ENCODE data around the gene EHD2.
A peak's percentile ranks its signal among the peaks of the same experiment; 100 is the strongest.

GRCh38 chr19:47699360-47699917 is 13.8 kb upstream of the EHD2 start:
- no peak for TF ChIP-seq MYC (CRISPR knock-in tag; IDR thresholded peaks at IDR 0.05; ENCODE audit: borderline replicate concordance)
- TF ChIP-seq ZNF234 (CRISPR knock-in tag; conservative IDR thresholded peaks at IDR 0.05) = no peak
- peak; percentile 90 for TF ChIP-seq CTCF (CRISPR knock-in tag; IDR thresholded peaks at IDR 0.05)
- no peak for TF ChIP-seq JUN (CRISPR knock-in tag; IDR thresholded peaks at IDR 0.05)
- no peak for TF ChIP-seq NFE2L1 (CRISPR knock-in tag; IDR thresholded peaks at IDR 0.05; ENCODE audit: borderline replicate concordance)
- no peak for TF ChIP-seq SIN3A (IDR thresholded peaks at IDR 0.05; ENCODE audit: borderline replicate concordance, low read depth, low read length)
- no peak for TF ChIP-seq ZNF678 (CRISPR knock-in tag; IDR thresholded peaks at IDR 0.05)
- TF ChIP-seq E2F5 (CRISPR knock-in tag; conservative IDR thresholded peaks at IDR 0.05) = no peak
- TF ChIP-seq ZNF292 (CRISPR knock-in tag; IDR thresholded peaks at IDR 0.05; ENCODE audit: borderline replicate concordance, low read depth) = no peak
- TF ChIP-seq RFX5 (IDR thresholded peaks at IDR 0.05; ENCODE audit: low read depth, low read length) = no peak

All from HepG2 (cell line).